ENCODE measurements around the gene FOXI3.

DNA sequence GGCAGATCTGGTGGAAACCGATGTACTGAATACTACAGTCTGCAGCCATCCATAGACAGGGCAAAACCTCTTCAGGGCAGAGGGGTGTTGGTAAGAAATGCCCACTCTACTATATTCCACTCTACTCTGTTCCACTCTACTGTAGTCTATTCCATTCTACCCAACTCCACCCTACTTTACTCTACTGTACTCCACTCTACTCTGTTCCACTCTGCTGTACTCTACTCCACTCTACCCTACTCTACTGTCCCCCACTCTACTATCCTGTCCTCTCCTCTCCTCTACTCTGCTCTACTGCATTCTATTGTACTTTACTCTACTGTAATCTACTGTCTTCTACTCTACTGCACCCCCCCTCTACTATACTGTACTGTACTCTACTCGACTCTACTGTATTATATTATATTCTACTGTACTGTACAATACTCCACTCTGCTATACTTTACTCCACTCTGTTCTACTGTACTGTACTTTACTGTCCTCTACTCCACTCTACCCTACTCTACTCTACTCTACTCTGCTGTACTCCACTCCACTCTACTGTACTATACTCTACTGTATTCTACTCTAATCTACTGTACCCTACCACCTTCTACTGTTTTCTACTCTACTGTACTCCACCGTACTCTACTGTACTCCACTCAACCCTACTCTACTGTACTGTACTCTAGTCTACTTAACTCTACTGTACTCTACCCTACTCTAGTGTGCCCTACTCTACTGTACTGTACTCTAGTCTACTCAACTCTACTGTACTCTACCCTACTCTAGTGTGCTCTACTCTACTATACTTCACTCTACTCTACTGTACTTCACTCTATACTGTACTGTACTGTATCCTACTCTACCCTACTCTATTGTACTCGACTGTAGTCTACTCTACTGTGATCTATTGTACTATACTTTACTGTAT, 17.0 kb upstream of the FOXI3 start:
- TF ChIP-seq POLR2A (IDR thresholded peaks at IDR 0.05) (no peak), POLR2AphosphoS5 (IDR thresholded peaks at IDR 0.05) (no peak)
- TF ChIP-seq, protein P1, sequence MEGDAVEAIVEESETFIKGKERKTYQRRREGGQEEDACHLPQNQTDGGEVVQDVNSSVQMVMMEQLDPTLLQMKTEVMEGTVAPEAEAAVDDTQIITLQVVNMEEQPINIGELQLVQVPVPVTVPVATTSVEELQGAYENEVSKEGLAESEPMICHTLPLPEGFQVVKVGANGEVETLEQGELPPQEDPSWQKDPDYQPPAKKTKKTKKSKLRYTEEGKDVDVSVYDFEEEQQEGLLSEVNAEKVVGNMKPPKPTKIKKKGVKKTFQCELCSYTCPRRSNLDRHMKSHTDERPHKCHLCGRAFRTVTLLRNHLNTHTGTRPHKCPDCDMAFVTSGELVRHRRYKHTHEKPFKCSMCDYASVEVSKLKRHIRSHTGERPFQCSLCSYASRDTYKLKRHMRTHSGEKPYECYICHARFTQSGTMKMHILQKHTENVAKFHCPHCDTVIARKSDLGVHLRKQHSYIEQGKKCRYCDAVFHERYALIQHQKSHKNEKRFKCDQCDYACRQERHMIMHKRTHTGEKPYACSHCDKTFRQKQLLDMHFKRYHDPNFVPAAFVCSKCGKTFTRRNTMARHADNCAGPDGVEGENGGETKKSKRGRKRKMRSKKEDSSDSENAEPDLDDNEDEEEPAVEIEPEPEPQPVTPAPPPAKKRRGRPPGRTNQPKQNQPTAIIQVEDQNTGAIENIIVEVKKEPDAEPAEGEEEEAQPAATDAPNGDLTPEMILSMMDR (IDR thresholded peaks at IDR 0.05): no peak

All from prostate gland (tissue), 2 donors.